Peyer's patch (tissue), 4 donors: ENCODE results near the gene ZNF791. TPM values are rescaled to one million over a fixed set of nuclear protein-coding genes. Genes with fewer than 3 reads are reported as not detected.
"Not testable (repeated sequence)": the region's sequence is repeated elsewhere in the genome, so short reads cannot be mapped to it uniquely, and the experiment has no call there.

ENCODE experiments used
- DNase-seq, 3 donors: peaks; one replicate each; pipeline ENCODE4 v3.0.0-alpha.2; 2017 to 2019
- H3K27ac ChIP-seq, 4 donors: fragments of 200-600 bp; sonication (generic); one replicate each; pipeline ENCODE4 v1.5.1; 2016 to 2019
- H3K27me3 ChIP-seq, 2 donors: fragments of 200-600 bp; sonication (generic); one replicate each; pipeline ENCODE4 v1.5.1; 2019
- H3K36me3 ChIP-seq, 3 donors: fragments of 200-600 bp; sonication (generic); one replicate each; pipeline ENCODE4 v1.5.1; 2016 to 2019
- H3K4me1 ChIP-seq, 4 donors: fragments of 200-600 bp; sonication (generic); one replicate each; pipeline ENCODE4 v1.5.1; 2016 to 2019
- H3K4me3 ChIP-seq, 4 donors: fragments of 200-600 bp; sonication (generic); 1 replicate in 3 of 4; 2 replicates in 1 of 4; pipeline ENCODE4 v1.5.1; 2016 to 2019; ENCODE audit warnings: mild to moderate bottlenecking in 1 of 4
- H3K9me3 ChIP-seq, 4 donors: fragments of 200-600 bp; sonication (generic); one replicate each; pipeline ENCODE4 v1.5.1; 2016 to 2019; ENCODE audit warnings: mild to moderate bottlenecking in 1 of 4
- POLR2A ChIP-seq, 2 donors: fragments of 450-650 bp; IDR thresholded peaks; one replicate each; pipeline ENCODE4 v1.5.1; 2017; ENCODE audit warnings: antibody characterized with exemption in 2 of 2, mild to moderate bottlenecking in 2 of 2, moderate library complexity in 2 of 2
- total RNA-seq, 4 donors: library from RNA; depleted of rRNA; stranded (reverse); fragments of >200 nt; gene quantifications; one replicate each; pipeline ENCODE4 v1.1.0, GENCODE V29; 2016
- TF ChIP-seq, protein P1 (sequence below), 6 experiments: fragments of 450-650 bp in 4 of 6; fragments of 200-600 bp in 2 of 6; sonication (generic) in 1 of 6; IDR thresholded peaks; one replicate each; pipeline ENCODE4 v1.5.1; 2017 to 2019; ENCODE audit warnings: antibody characterized with exemption in 6 of 6, mild to moderate bottlenecking in 3 of 6, moderate library complexity in 1 of 6

ZNF791 gene
- total RNA-seq = 10 to 100 TPM; 17.2 to 34.6 (median 29.3) TPM

GRCh38 chr19:12610540-12611360 is at the start of gene ZNF791, which contains the start of gene ZNF490:
TSS of gene ZNF791 (plus strand) at chr19:12610920. CDS start at chr19:12611080, 160 bp downstream.
TSS of gene ZNF490 (minus strand) at chr19:12610813. CDS start at chr19:12610680, 133 bp downstream.
- peaks cover 0 to 30% (median 0%) of the 10 kb centered on the region in 3 donors for H3K36me3 ChIP-seq
- DNase-seq = peak; percentile 97 to 100 (median 99)
- no peaks in the 10 kb centered on the region for H3K27me3 ChIP-seq
- peak within 1 kb of the TSS; percentile 64 to 81 (median 72) for H3K4me3 ChIP-seq
- H3K27ac ChIP-seq = peak within 1 kb of the TSS; percentile 89 to 98 (median 98)
- H3K9me3 ChIP-seq = no peaks in the 10 kb centered on the region
- TF ChIP-seq, protein P1, sequence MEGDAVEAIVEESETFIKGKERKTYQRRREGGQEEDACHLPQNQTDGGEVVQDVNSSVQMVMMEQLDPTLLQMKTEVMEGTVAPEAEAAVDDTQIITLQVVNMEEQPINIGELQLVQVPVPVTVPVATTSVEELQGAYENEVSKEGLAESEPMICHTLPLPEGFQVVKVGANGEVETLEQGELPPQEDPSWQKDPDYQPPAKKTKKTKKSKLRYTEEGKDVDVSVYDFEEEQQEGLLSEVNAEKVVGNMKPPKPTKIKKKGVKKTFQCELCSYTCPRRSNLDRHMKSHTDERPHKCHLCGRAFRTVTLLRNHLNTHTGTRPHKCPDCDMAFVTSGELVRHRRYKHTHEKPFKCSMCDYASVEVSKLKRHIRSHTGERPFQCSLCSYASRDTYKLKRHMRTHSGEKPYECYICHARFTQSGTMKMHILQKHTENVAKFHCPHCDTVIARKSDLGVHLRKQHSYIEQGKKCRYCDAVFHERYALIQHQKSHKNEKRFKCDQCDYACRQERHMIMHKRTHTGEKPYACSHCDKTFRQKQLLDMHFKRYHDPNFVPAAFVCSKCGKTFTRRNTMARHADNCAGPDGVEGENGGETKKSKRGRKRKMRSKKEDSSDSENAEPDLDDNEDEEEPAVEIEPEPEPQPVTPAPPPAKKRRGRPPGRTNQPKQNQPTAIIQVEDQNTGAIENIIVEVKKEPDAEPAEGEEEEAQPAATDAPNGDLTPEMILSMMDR (IDR thresholded peaks at IDR 0.05) = peak in 2 of 6 experiments; percentile 1 to 20
- TF ChIP-seq POLR2A (IDR thresholded peaks at IDR 0.05) = peak; percentile 74 to 84
- H3K4me1 ChIP-seq = peaks cover 0 to 21% (median 12%) of the 10 kb centered on the region in 4 donors

GRCh38 chr19:12564016-12564664 is 46.6 kb upstream of the ZNF791 start:
- Histone ChIP-seq H3K4me3 (no peak overlapping the region), H3K9me3 (no peaks in the 10 kb centered on the region), H3K27me3 (no peaks in the 10 kb centered on the region), H3K27ac (peak overlapping the region in 1 of 4 donors; percentile 5), H3K36me3 (no peaks in the 10 kb centered on the region), H3K4me1 (no peaks in the 10 kb centered on the region)
- TF ChIP-seq POLR2A (IDR thresholded peaks at IDR 0.05) = no peak
- TF ChIP-seq, protein P1 (IDR thresholded peaks at IDR 0.05) = peak; percentile 87 to 96 (median 92)
- DNase-seq = peak; percentile 91 to 96 (median 93)

- H3K36me3 ChIP-seq, H3K9me3 ChIP-seq, H3K4me3 ChIP-seq, H3K27me3 ChIP-seq, DNase-seq, H3K4me1 ChIP-seq, H3K27ac ChIP-seq: not testable (repeated sequence)
These were observed 44.3 kb upstream of the ZNF791 start for GRCh38 chr19:12566380-12566779.

GRCh38 chr19:12567951-12568350 is 42.8 kb upstream of the ZNF791 start:
- H3K36me3 ChIP-seq = no peaks in the 10 kb centered on the region
- no peaks in the 10 kb centered on the region for H3K4me1 ChIP-seq
- no peaks in the 10 kb centered on the region for H3K27me3 ChIP-seq
- no peaks in the 10 kb centered on the region for H3K9me3 ChIP-seq
- no peak for DNase-seq
- H3K27ac ChIP-seq = no peak overlapping the region
- TF ChIP-seq POLR2A (IDR thresholded peaks at IDR 0.05) = no peak
- TF ChIP-seq, protein P1 (IDR thresholded peaks at IDR 0.05) = no peak
- no peak overlapping the region for H3K4me3 ChIP-seq

GRCh38 chr19:12574036-12574435 is 36.7 kb upstream of the ZNF791 start:
- H3K4me3 ChIP-seq = no peak overlapping the region
- no peaks in the 10 kb centered on the region for H3K9me3 ChIP-seq
- TF ChIP-seq, protein P1 (IDR thresholded peaks at IDR 0.05) = no peak
- TF ChIP-seq POLR2A (IDR thresholded peaks at IDR 0.05) = no peak
- peak in 2 of 3 donors; percentile 62 to 73 for DNase-seq
- H3K27ac ChIP-seq = peak overlapping the region in 1 of 4 donors; percentile 50
- H3K27me3 ChIP-seq = no peaks in the 10 kb centered on the region
- peaks cover 0 to 5% (median 0%) of the 10 kb centered on the region in 4 donors for H3K4me1 ChIP-seq
- peaks cover 0 to 6% (median 0%) of the 10 kb centered on the region in 3 donors for H3K36me3 ChIP-seq

DNA sequence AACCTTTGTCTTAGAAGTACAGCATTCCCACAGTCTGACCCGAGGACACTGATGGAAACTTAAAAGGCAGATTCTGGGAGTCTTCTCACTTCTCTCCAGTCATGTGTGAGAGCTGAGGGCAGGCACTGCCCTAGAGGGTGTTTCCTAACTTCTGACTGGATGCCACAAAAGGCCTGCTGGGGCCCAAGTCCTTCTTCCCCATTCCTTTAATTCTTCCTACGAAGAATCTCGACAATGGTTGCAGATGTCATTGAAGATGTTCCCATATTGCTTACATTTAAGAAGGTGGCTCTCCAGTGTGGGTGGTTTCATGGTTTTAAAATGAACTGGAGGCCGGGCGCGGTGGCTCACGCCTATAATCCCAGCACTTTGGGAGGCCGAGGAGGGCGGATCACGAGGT is 32.1 kb upstream of the ZNF791 start:
- Histone ChIP-seq H3K4me3 (no peak overlapping the region), H3K9me3 (peaks cover 0 to 29% (median 6%) of the 10 kb centered on the region in 4 donors), H3K36me3 (peaks cover 4 to 47% (median 5%) of the 10 kb centered on the region in 3 donors), H3K27me3 (no peaks in the 10 kb centered on the region), H3K4me1 (peaks cover 0 to 5% (median 0%) of the 10 kb centered on the region in 4 donors), H3K27ac (no peak overlapping the region)
- TF ChIP-seq POLR2A (IDR thresholded peaks at IDR 0.05) = no peak
- TF ChIP-seq, protein P1 (IDR thresholded peaks at IDR 0.05) = no peak
- DNase-seq = peak in 1 of 3 donors; percentile 14
